Right lobe of liver (tissue), 6 donors: Measurements from ENCODE around the gene VPS13A. TPM values are rescaled to one million over a fixed set of nuclear protein-coding genes. Genes with fewer than 3 reads are reported as not detected.

Source experiments
- ATAC-seq, 4 donors: fragments of 200-7000 bp; cut with Tn5 transposase; one replicate each; pipeline ENCODE4 v1.9.1; 2020; ENCODE audit warnings: mild to moderate bottlenecking in 4 of 4, moderate library complexity in 4 of 4
- DNase-seq, 3 donors: peaks; one replicate each; pipeline ENCODE4 v3.0.0-alpha.2; 2020
- H3K27ac ChIP-seq, 3 donors: fragments of 200-600 bp; one replicate each; pipeline ENCODE4 v1.8.0; 2022
- H3K27me3 ChIP-seq, 2 donors: fragments of 200-600 bp; one replicate each; pipeline ENCODE4 v1.8.0; 2022
- H3K36me3 ChIP-seq, 4 donors: fragments of 200-600 bp; sonication (generic) in 1 of 4; one replicate each; pipeline versions ENCODE4 v1.5.1 to v1.8.0; 2017 to 2022; ENCODE audit warnings: control low read depth in 1 of 4
- H3K4me1 ChIP-seq, 4 donors: fragments of 200-600 bp; sonication (generic) in 1 of 4; one replicate each; pipeline versions ENCODE4 v1.5.1 to v1.8.0; 2017 to 2022; ENCODE audit warnings: control low read depth in 1 of 4
- H3K4me3 ChIP-seq, 3 donors: fragments of 200-600 bp; one replicate each; pipeline ENCODE4 v1.8.0; 2022
- H3K9me3 ChIP-seq, 4 donors: fragments of 200-600 bp; sonication (generic) in 1 of 4; one replicate each; pipeline versions ENCODE4 v1.5.1 to v1.8.0; 2017 to 2022; ENCODE audit warnings: control low read depth in 1 of 4
- POLR2A ChIP-seq: fragments of 450-650 bp; IDR thresholded peaks from one replicate; pipeline ENCODE4 v1.6.1; 2017; ENCODE audit warnings: antibody characterized with exemption, mild to moderate bottlenecking
- WGBS: methylation state at CpG from one replicate; pipeline ENCODE4 v1.1.6; 2018; ENCODE audit warnings: low coverage, low lambda C conversion rate; ENCODE audit not compliant: insufficient coverage; ENCODE audit errors: missing lambda C conversion rate; 5-methylcytosine and 5-hydroxymethylcytosine counted together
- intact Hi-C, 2 donors: fragments of 100-400 bp; cut with DNase I; formaldehyde crosslinking; loops; one replicate each; pipeline versions ENCODE4 v1.11.2 to v1.14.1; 2022
- total RNA-seq, 6 experiments: library from RNA; depleted of rRNA in 2 of 6; stranded (reverse); fragments of >200 nt in 2 of 6; fragmentation: NEBNext Ultra II Directional in 3 of 6; extraction: Animal tissue kit (Norgen Biotek cat#: 25700) in 3 of 6; gene quantifications; one replicate each; pipeline versions ENCODE4 v1.1.0 to v1.2.4, GENCODE V29; 2016 to 2023
- TF ChIP-seq, protein P1 (sequence below), 4 donors: fragments of 200-600 bp in 3 of 4; fragments of 450-650 bp in 1 of 4; IDR thresholded peaks; one replicate each; pipeline versions ENCODE4 v1.5.1 to v1.8.0; 2016 to 2022; ENCODE audit warnings: antibody characterized with exemption in 4 of 4, mild to moderate bottlenecking in 2 of 4
- donor health status: DM: no; HTN: yes; CAD: no.
- donor health status: DM: no; HTN: no; CAD: no.
- donor health status: DM: no; HTN: no; CAD: no.
- donor health status: DM: no; HTN: yes; CAD: no.
- donor health status: DM: no; HTN: yes; CAD: no.

The VPS13A gene
- total RNA-seq, 6 experiments from 2014 or later: 13.1 to 26.5 (median 20.0) TPM

DNA sequence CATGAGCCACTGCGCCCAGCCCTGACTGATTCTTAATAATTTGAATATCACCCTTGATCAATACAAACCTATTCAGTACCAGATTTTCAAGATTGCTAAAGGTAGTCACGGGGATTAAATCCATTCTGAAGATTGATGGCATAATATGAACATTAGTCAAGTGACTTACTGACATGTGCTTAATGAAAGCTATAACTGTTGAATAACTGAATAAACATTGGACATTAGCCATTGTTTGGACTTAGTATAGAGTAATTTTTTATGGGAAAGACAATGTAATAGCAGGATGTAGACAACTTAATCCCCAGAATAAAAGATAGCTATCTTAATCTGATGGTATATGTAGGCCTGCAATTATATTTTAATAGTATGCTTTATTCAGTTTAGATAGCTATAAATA lies 35.0 kb upstream of the VPS13A start:
- H3K27ac ChIP-seq: no peak overlapping the region
- H3K27me3 ChIP-seq: no peaks in the 10 kb centered on the region
- H3K4me1 ChIP-seq: no peaks in the 10 kb centered on the region
- H3K4me3 ChIP-seq: no peak overlapping the region
- DNase-seq: no peak
- no peaks in the 10 kb centered on the region for H3K9me3 ChIP-seq
- no peak for ATAC-seq
- 67% methylated on average over 2 of the region's 2 CpGs for WGBS
- TF ChIP-seq, protein P1, sequence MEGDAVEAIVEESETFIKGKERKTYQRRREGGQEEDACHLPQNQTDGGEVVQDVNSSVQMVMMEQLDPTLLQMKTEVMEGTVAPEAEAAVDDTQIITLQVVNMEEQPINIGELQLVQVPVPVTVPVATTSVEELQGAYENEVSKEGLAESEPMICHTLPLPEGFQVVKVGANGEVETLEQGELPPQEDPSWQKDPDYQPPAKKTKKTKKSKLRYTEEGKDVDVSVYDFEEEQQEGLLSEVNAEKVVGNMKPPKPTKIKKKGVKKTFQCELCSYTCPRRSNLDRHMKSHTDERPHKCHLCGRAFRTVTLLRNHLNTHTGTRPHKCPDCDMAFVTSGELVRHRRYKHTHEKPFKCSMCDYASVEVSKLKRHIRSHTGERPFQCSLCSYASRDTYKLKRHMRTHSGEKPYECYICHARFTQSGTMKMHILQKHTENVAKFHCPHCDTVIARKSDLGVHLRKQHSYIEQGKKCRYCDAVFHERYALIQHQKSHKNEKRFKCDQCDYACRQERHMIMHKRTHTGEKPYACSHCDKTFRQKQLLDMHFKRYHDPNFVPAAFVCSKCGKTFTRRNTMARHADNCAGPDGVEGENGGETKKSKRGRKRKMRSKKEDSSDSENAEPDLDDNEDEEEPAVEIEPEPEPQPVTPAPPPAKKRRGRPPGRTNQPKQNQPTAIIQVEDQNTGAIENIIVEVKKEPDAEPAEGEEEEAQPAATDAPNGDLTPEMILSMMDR (IDR thresholded peaks at IDR 0.05): no peak
- intact Hi-C loops: no loop called here
- no peaks in the 10 kb centered on the region for H3K36me3 ChIP-seq

DNA sequence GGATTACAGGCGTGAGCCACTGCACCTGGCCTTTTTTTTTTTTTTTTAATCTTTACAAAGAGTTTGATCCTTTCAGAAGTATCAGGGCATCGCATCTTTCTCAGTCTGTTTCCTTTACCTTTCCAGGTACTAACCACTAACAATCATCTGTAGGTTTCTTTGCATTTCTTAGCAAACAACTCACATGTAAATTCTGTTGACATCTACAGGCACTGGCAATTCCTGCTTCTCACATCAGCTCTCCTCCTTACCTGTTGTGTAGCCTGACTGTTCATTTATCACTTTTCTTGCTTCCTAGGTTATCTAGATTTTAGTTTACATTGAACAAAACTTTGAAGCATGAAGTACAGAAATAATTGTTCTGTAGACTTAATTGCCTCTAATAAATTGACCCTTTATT lies 27.5 kb upstream of the VPS13A start:
- TF ChIP-seq, protein P1 (IDR thresholded peaks at IDR 0.05): no peak
- TF ChIP-seq POLR2A: no peak
- WGBS: 39% methylated on average over 2 of the region's 2 CpGs
- no peak for ATAC-seq

DNA sequence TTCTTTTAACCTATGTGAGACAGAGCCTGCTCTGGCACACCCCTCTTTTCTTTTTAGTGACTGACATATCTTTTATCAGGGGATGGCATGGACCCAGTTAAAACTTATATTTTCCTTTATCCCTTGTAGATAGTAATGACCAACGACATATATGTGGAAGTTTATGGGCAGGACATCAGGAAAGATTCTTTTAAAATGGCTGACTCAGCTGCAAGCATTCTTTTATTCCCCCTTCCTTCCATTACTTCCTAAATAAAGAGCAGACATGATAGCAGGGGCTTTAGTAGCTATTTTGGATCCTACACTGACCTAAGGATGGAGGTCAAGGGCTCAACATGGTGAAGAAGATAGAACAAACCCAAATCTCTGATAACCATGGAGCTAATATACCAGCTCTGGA lies 25.0 kb upstream of the VPS13A start:
- WGBS: 6% methylated on average over 1 of the region's 1 CpG
- DNase-seq (no peak), ATAC-seq (no peak)
- no peaks in the 10 kb centered on the region for H3K27me3 ChIP-seq
- H3K4me1 ChIP-seq: no peaks in the 10 kb centered on the region
- no peak overlapping the region for H3K4me3 ChIP-seq
- no peaks in the 10 kb centered on the region for H3K36me3 ChIP-seq
- intact Hi-C loops: no loop called here
- no peak overlapping the region for H3K27ac ChIP-seq
- no peaks in the 10 kb centered on the region for H3K9me3 ChIP-seq
- TF ChIP-seq, protein P1 (IDR thresholded peaks at IDR 0.05): no peak
- no peak for TF ChIP-seq POLR2A

More for the DNA sequence above, 27.5 kb upstream of the VPS13A start:
- H3K36me3 ChIP-seq: no peaks in the 10 kb centered on the region
- no peak for DNase-seq
- no peaks in the 10 kb centered on the region for H3K27me3 ChIP-seq
- H3K4me1 ChIP-seq: no peaks in the 10 kb centered on the region
- intact Hi-C loops: no loop called here
- H3K27ac ChIP-seq: no peak overlapping the region
- H3K4me3 ChIP-seq: no peak overlapping the region
- no peaks in the 10 kb centered on the region for H3K9me3 ChIP-seq

DNA sequence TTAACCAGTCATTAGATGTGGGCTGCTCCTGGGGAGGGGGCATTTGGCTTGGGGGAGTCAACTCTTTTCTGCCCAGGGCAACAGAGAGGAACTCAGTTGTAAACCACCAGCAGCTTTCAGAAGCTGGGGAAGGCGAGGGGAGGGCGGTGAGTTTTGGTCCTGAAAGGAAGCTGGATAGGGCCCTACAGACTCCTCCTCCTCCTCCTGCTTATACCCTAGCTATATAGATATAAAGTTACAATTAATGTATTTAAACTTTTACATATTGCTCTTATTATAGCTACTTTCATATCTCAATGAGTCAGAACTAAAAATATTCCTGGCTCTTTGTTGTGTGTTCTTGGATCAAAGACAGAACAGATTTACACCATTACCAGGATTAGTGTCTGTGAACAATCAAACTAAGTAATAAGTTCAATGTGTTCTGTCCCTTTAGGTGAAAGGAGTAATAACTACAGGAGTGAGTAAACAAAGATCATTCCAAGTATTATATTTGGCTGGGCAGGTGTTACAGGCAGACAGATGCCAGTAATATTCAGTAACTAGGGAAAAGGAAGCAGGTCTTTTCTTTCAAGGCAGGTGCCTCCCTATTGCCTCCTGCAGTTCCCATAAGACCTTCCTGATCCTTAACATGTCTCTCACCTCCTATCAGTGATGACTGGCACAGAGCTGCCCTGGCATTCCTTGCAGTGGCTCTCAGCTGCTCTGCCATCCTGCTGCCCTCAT lies 20.5 kb upstream of the VPS13A start:
- ATAC-seq: no peak
- intact Hi-C loops: no loop called here
- no peaks in the 10 kb centered on the region for H3K9me3 ChIP-seq
- no peak overlapping the region for H3K4me3 ChIP-seq
- no peak overlapping the region for H3K27ac ChIP-seq
- WGBS: 69% methylated on average over 2 of the region's 2 CpGs
- no peaks in the 10 kb centered on the region for H3K4me1 ChIP-seq
- H3K36me3 ChIP-seq: no peaks in the 10 kb centered on the region
- no peak for TF ChIP-seq POLR2A
- TF ChIP-seq, protein P1 (IDR thresholded peaks at IDR 0.05): no peak
- no peak for DNase-seq
- H3K27me3 ChIP-seq: no peaks in the 10 kb centered on the region
